DND-41 (cell line): ENCODE measurements around the gene WFDC8.

Source experiments
- ATAC-seq: fragments of 200-7000 bp; cut with Tn5 transposase; 3 replicates; pipeline ENCODE4 v1.9.1; 2021; ENCODE audit warnings: low read depth; ENCODE audit not compliant: insufficient read depth
- DNase-seq: peaks from one replicate; pipeline ENCODE4 v3.0.0-alpha.2; 2020
- H2AFZ ChIP-seq: 2 replicates; pipeline ENCODE4 v1.6.0; 2012; ENCODE audit warnings: low read depth, low read length
- H3K27ac ChIP-seq: 2 replicates; pipeline ENCODE4 v1.5.1; 2012; ENCODE audit warnings: low read length, inconsistent platforms
- H3K27me3 ChIP-seq: fragments of 200-600 bp; sonication (generic); 2 replicates; pipeline ENCODE4 v1.6.0; 2012; ENCODE audit warnings: low read length, mild to moderate bottlenecking, inconsistent platforms; ENCODE audit not compliant: insufficient read depth, poor library complexity
- H3K36me3 ChIP-seq: 2 replicates; pipeline ENCODE4 v1.5.1; 2012; ENCODE audit warnings: low read length, inconsistent platforms; ENCODE audit not compliant: insufficient read depth
- H3K4me1 ChIP-seq: 2 replicates; pipeline ENCODE4 v1.5.1; 2012; ENCODE audit warnings: mild to moderate bottlenecking, low read length; ENCODE audit not compliant: insufficient read depth
- H3K4me2 ChIP-seq: 2 replicates; pipeline ENCODE4 v1.6.0; 2012; ENCODE audit warnings: mild to moderate bottlenecking, moderate library complexity, low read length, inconsistent platforms; ENCODE audit not compliant: insufficient read depth
- H3K4me3 ChIP-seq, 2 experiments: fragments of 200-600 bp in 1 of 2; shearing (Covaris generic) in 1 of 2; 2 replicates each; pipeline ENCODE4 v1.5.1; 2012 to 2016; ENCODE audit warnings: inconsistent platforms in 2 of 2, low read length in 2 of 2, mild to moderate bottlenecking in 2 of 2, low read depth in 1 of 2, moderate library complexity in 1 of 2
- H3K79me2 ChIP-seq: 2 replicates; pipeline ENCODE4 v1.6.0; 2012; ENCODE audit warnings: low read length, inconsistent platforms; ENCODE audit not compliant: insufficient read depth
- H3K9ac ChIP-seq: 2 replicates; pipeline ENCODE4 v1.6.0; 2012; ENCODE audit warnings: low read depth, mild to moderate bottlenecking, inconsistent platforms, low read length, moderate library complexity
- H3K9me3 ChIP-seq: 2 replicates; pipeline ENCODE4 v1.5.1; 2012; ENCODE audit warnings: low read length, moderate library complexity, mild to moderate bottlenecking, inconsistent platforms; ENCODE audit not compliant: insufficient read depth, severe bottlenecking
- H4K20me1 ChIP-seq: 2 replicates; pipeline ENCODE4 v1.6.0; 2012; ENCODE audit warnings: low read length; ENCODE audit not compliant: insufficient read depth
- CTCF ChIP-seq: IDR thresholded peaks from 2 replicates; pipeline ENCODE4 v1.5.1; 2012; ENCODE audit warnings: borderline replicate concordance, low read length, moderate library complexity, mild to moderate bottlenecking; ENCODE audit not compliant: poor library complexity, severe bottlenecking; ENCODE audit errors: extremely low read depth
- EZH2 ChIP-seq: IDR thresholded peaks from 3 replicates; pipeline ENCODE4 v1.6.1; 2012; ENCODE audit warnings: borderline replicate concordance, low read depth, mild to moderate bottlenecking, moderate library complexity, low read length, inconsistent platforms; ENCODE audit not compliant: severe bottlenecking

WFDC8 gene

DNA sequence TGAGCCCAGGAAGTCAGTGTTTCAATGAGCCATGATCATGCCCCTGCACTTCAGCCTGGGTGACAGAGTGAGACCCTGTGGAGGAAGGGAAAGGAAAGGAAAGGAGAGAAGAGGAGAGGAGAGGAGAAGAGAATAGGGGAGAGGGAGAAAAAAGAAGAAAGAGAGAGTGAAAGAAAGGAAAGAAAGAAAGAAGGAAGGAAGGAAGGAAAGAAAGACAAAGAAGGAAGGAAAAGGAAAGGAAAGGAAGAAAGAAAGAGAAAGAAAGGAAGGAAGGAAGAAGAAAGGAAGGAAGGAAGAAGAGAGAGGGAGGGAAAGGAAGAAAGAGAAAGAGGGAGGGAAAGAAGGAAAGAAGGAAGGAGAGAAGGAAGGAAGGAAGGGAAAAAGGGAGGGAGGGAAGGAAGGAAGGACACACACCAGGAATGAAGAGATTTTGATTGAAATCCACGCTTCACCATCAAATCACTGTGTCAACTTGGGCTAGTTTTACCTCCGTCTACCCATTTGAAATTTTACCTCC lies 14.3 kb downstream of the WFDC8 start:
- no peak overlapping the region for H3K9ac ChIP-seq
- H3K27ac ChIP-seq, result no peak overlapping the region
- TF ChIP-seq CTCF (no peak), EZH2 (no peak)
- H3K4me1 ChIP-seq, result no peaks in the 10 kb centered on the region
- ATAC-seq (no peak), DNase-seq (no peak)
- H3K9me3 ChIP-seq, result no peaks in the 10 kb centered on the region
- H2AFZ ChIP-seq, result no peak overlapping the region
- no peak overlapping the region for H3K4me2 ChIP-seq
- no peaks in the 10 kb centered on the region for H3K79me2 ChIP-seq
- no peaks in the 10 kb centered on the region for H3K36me3 ChIP-seq
- no peak overlapping the region for H3K4me3 ChIP-seq
- H4K20me1 ChIP-seq, result no peaks in the 10 kb centered on the region
- peaks cover 21% of the 10 kb centered on the region for H3K27me3 ChIP-seq

GRCh38 chr20:45555198-45555597 lies 23.9 kb downstream of the WFDC8 start:
- H3K9ac ChIP-seq, result no peak overlapping the region
- H3K9me3 ChIP-seq, result no peaks in the 10 kb centered on the region
- no peak overlapping the region for H3K27ac ChIP-seq
- no peak overlapping the region for H2AFZ ChIP-seq
- H3K4me3 ChIP-seq, result no peak overlapping the region
- no peak for ATAC-seq
- TF ChIP-seq EZH2 (no peak), CTCF (no peak)
- no peak overlapping the region for H3K4me2 ChIP-seq
- H3K79me2 ChIP-seq, result no peaks in the 10 kb centered on the region
- H3K4me1 ChIP-seq, result no peaks in the 10 kb centered on the region
- DNase-seq, result no peak
- no peaks in the 10 kb centered on the region for H4K20me1 ChIP-seq
- H3K36me3 ChIP-seq, result no peaks in the 10 kb centered on the region
- H3K27me3 ChIP-seq, result peaks cover 6% of the 10 kb centered on the region

- no peaks in the 10 kb centered on the region for H3K9me3 ChIP-seq
- no peaks in the 10 kb centered on the region for H3K36me3 ChIP-seq
- H3K4me2 ChIP-seq, result no peak overlapping the region
- H4K20me1 ChIP-seq, result no peaks in the 10 kb centered on the region
- H3K27me3 ChIP-seq, result peaks cover 9% of the 10 kb centered on the region
- no peaks in the 10 kb centered on the region for H3K79me2 ChIP-seq
- no peak for TF ChIP-seq CTCF
- no peak for TF ChIP-seq EZH2
- no peak overlapping the region for H3K4me3 ChIP-seq
- H3K4me1 ChIP-seq, result no peaks in the 10 kb centered on the region
- H2AFZ ChIP-seq, result no peak overlapping the region
- ATAC-seq (no peak), DNase-seq (no peak)
- no peak overlapping the region for H3K27ac ChIP-seq
- no peak overlapping the region for H3K9ac ChIP-seq
Measured at GRCh38 chr20:45552456-45552855, 26.6 kb downstream of the WFDC8 start.

DNA sequence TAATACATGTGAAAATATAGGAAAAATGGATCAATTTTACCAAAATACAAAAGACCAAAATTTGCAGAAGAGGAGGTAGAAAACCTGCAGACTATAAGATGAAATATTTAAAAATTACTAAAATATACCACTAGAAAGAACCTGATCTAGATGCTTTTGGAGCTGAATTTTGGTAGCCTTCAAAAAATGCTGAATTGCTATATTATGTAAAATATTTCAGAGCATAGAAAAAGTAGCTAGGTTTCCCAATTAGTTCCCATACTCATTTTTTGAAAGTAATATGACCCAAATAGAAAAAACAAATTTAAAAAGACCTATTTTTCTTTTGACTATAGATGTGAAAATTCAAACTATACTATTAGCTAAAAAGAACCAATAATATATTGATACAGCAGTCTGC lies 28.3 kb downstream of the WFDC8 start:
- Histone ChIP-seq H3K4me3 (no peak overlapping the region), H3K27me3 (peaks cover 21% of the 10 kb centered on the region), H4K20me1 (no peaks in the 10 kb centered on the region), H2AFZ (no peak overlapping the region), H3K79me2 (no peaks in the 10 kb centered on the region), H3K27ac (no peak overlapping the region), H3K4me2 (no peak overlapping the region), H3K9ac (no peak overlapping the region), H3K4me1 (no peaks in the 10 kb centered on the region), H3K36me3 (no peaks in the 10 kb centered on the region), H3K9me3 (no peaks in the 10 kb centered on the region)
- ATAC-seq, result no peak
- no peak for TF ChIP-seq EZH2
- TF ChIP-seq CTCF, result no peak
- no peak for DNase-seq
